ENCODE results near the gene SH3GL3.
A peak's percentile ranks its signal among the peaks of the same experiment; 100 is the strongest.

The SH3GL3 gene

GRCh38 chr15:83514584-83514983 is 67.4 kb downstream of the SH3GL3 start:
- DNase-seq = no peak

DNA sequence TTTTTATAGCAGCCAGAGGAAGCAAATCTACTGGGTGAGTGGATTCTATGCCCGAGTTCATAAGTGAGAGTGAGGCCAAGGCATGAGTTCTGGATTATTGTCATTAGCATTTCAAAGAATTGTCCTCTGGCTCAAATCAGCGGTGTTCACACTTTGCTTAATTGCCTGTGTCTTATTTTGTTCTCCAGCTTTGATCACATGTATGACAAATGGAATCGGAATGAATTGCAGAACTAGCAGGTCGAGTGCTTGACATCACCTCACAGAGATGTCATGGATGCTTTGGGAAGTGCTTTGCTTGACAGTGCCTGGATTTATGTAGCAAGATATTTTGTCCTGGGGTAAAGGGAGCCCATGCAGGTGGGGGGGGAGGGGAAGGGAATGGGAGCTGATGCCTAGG is 68.0 kb downstream of the SH3GL3 start:
- no peak for DNase-seq

- DNase-seq = no peak
Measured at GRCh38 chr15:83516935-83517334, 69.8 kb downstream of the SH3GL3 start.

DNA sequence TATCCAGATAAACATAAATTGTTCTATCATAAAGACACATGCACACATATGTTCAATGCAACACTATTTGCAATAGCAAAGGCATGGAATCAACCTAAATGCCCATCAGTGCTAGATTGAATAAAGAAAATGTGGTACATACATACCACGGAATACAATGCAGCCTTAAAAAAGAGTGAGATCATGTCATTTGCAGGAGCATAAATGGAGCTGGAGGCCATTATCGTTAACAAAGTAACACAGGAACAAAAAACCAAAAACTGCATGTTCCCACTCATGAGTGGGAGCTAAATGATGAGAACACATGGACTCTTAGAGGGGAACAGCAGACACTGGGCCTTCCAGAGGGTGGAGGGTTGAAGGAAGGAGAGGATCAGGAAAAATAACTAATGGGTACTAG is 79.2 kb downstream of the SH3GL3 start:
- DNase-seq = no peak

GRCh38 chr15:83533410-83533962 is 86.3 kb downstream of the SH3GL3 start:
- DNase-seq = no peak

DNA sequence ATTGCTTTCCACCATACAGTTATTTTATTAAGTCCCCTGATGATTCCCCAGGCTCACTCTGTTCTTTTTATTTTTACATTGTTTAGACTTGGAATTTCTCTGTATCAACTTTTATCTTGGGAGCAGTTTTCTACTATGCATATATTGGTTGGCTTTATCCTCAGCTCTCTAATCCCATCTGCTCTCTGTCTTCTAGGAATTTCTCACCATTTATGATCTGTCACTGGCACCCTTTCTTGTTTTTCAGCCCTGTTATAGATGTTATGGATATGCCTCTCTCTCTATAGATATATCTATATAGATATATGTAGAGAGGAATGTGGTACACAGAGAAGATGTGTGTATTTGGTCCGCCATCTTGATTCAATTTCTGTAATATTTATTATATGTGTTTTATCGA is 90.5 kb downstream of the SH3GL3 start:
- DNase-seq = no peak

GRCh38 chr15:83538682-83539081 is 91.5 kb downstream of the SH3GL3 start:
- no peak for DNase-seq

DNA sequence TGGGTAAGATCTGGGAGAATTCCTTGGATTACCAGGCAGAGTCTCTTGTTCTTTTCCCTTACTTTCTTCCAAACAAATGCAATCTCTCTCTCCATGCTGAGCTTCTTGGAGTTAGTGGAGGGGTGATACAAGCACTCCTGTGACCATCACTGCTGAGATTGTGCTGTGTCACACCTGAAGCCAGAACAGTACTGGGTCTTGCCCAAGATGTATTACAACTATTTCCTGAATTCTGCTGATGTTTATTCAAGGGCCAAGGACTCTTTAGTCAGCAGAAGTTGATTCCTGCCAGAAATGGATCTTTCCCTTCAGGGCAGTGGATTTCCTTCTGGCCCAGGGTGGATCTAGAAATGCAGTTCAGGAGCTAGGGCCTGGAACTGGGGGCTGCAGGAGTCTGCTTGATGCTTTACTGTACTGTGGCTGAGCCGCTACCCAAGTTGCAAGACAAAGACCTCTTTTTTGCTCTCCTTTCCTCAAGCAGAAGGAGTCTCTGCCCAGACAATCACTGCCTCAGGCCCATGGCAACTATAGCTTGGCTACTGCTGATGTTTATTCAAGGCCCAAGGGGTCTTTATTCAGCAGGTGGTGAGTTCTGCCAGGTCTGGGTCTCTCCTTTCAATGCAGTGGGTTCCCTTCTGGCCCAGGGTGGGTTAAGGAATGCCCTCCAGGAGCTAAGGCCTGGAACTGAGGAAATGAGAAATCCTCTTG is 98.8 kb downstream of the SH3GL3 start:
- DNase-seq = no peak

DNA sequence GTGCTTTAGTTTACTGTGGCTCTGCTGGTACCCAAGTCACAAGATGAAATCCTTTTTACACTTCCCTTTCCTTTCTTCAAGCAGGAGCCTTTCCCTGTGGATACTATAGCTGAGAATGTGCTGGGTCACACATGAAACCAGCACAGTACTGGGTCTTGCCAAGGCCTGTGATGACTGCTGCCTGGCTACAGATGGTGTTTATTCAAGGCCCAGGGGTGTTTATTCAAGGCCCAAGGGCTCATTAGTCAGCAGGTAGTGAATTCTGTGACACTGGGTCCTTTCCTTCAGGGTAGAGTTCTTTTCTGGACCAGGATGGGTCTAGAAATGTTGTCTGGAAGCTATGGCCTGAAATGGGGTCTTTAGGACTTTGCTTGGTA is 99.4 kb downstream of the SH3GL3 start:
- no peak for DNase-seq

GRCh38 chr15:83547168-83547567 is 100.0 kb downstream of the SH3GL3 start:
- no peak for DNase-seq

DNA sequence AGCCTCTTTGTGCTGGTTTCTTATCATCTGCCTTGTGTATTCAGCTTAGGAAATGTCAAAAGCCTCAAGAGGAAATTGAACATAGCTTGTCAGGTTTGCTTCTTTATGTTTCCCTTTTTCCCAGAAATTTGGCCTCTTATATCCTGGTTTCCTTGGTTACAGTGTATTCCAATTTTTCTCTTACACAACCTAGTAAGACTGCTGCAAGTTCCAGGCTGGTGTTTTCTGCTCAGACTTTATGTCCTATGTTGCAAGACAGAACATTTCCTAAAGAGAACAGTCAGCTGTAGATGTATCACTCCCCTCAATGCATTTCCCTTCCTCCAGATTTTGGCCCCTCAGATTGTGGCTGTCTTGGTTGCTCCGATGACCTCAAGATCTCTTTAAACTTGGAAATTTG is 102.5 kb downstream of the SH3GL3 start:
- DNase-seq = no peak

GRCh38 chr15:83554558-83554957 is 107.4 kb downstream of the SH3GL3 start:
- DNase-seq = no peak

DNA sequence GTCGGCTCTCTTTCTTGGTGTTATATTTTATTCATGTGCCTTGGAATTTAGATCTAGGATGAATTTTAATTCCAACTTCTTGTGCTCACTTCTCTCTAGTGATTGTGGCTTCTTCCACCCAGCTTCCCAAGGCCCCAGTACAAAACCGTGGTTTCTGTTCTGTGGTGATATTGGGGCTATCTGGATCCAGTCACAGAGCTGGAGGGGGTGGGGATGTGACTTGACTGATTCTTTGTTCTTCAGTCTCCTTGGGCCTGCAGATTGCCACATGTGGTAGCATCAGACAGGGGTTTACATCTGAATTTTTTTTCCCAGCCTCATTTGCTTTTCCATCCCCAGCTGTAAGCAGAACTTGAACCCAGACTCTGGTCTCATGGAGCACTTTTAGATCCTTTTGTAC is 108.2 kb downstream of the SH3GL3 start:
- DNase-seq = no peak

DNA sequence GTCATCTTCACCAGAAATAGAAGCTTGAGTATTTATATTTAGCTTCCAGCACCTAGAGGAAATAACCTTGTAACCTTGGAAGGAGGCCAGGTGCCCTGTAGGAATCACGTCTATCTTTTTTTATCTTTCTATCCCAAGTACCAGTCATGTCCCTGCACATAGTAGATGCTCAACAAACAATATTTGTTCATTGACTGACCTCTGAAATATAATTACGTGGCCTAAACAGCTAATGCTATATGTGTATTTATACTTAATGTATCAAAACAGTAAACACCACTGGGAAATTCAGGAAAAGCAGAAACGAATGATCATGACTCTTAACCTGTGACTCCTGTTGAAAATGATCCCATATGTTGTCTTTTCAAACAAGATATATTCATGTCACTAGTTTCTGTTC is 108.9 kb downstream of the SH3GL3 start:
- DNase-seq = no peak

GRCh38 chr15:83556754-83557153 is 109.6 kb downstream of the SH3GL3 start:
- DNase-seq = no peak

DNA sequence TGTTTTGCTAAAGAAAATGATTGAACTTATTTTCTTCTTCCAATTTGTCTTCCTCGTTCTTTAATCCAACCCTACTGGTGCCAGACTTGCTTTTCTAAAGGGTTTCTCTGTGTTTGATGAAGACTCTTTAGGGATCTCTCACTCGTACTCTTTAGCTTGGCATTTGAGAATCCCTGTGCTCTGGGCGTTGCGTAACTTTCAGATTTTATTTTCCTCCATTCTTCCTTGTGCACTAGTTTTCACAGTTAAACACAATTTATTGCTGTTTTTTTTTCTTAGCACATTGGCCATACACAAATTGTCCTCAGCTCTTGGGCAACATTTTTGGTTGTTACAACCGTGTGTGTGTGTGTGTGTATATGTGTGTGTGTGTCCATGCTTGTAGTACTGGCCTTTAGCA is 111.0 kb downstream of the SH3GL3 start:
- DNase-seq = no peak

GRCh38 chr15:83559310-83559966 is 112.3 kb downstream of the SH3GL3 start:
- DNase-seq = peak; percentile 36 to 42

DNA sequence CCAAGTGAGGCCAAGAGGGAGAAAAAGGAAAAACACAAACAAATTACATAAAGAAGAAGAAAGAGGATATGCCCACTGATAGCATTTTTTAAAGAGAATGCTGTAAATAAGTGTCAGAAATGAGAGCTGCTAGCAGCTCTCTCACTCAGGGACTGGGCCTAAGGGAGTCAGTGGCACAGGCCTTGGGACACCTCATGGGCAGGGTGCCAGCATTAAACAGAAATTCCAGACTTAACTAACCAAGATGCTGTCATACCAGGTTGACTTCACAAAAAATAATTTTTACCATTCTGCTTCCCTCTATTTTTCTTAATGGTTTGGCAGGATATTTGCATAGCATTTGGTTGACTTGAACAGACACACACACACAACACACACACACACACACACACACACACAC is 114.5 kb downstream of the SH3GL3 start:
- no peak for DNase-seq

GRCh38 chr15:83565138-83565537 is 118.0 kb downstream of the SH3GL3 start:
- DNase-seq = no peak

DNA sequence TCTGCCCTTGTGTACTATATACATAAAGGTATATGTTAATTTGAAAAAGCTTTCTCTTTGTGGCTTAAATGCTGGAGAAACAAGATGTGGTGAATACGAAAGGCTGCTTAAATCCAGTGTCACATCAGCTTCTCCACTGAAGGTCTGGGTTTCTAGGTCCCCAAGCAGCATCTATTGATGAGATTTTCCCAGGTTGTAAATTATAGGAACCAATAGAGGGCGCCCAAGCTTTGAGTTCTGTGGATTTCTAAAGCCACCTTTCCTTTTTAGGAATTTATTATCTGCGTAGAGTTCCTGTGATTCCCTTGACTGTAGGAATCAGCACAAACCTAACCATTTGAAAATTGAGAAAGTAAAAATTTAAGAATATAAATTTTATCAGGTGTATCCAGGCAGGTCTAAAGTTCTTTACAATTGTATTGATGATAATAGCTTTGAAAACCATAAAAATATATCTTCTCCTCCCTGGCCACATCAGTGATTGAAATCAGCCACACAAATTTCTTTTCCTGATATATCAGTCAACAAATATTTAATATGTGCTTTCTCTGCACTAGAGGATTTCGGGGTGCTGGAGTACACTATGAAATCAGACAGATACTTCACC is 118.5 kb downstream of the SH3GL3 start:
- DNase-seq = no peak

GRCh38 chr15:83567318-83567717 is 120.2 kb downstream of the SH3GL3 start:
- DNase-seq = no peak

DNA sequence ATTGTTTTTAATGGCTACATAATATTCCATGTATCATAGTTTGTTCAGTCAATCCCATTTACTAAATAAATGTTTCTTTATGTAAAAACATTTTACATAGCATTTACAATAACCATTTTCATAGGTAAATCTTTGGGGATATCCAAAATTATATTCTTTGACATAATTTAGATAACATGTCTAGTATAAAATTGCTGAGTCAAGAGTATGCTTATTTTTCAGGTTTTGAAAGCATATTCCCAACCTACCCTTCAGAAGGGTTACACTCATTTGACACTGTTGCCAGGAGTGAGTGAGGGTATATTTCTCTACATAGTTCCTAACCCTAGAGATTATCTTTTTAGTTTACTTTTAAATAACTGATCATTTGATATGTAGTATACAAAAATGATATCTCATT is 122.2 kb downstream of the SH3GL3 start:
- no peak for DNase-seq

- DNase-seq = no peak
Measured at GRCh38 chr15:83570756-83571155, 123.6 kb downstream of the SH3GL3 start.
